GM18520 (cell line): ENCODE measurements around the gene RBM25.
"Not testable (repeated sequence)": the region's sequence is repeated elsewhere in the genome, so short reads cannot be mapped to it uniquely, and the experiment has no call there.

Experiments used
- ATAC-seq: cut with Tn5 transposase; IDR thresholded peaks from one replicate; pipeline ENCODE4 v1.9.1; 2021; ENCODE audit not compliant: unreplicated experiment

RBM25 gene

GRCh38 chr14:73168274-73168673 is 109.9 kb downstream of the RBM25 start:
- no peak for ATAC-seq

GRCh38 chr14:73168691-73169090 is 110.4 kb downstream of the RBM25 start:
- ATAC-seq: no peak

- not testable (repeated sequence) for ATAC-seq
Observed at GRCh38 chr14:73169855-73170254, 111.5 kb downstream of the RBM25 start.

GRCh38 chr14:73170686-73171085 is 112.4 kb downstream of the RBM25 start:
- no peak for ATAC-seq

- no peak for ATAC-seq
Observed at GRCh38 chr14:73172500-73172899, 114.2 kb downstream of the RBM25 start.

GRCh38 chr14:73173092-73173735 is 114.9 kb downstream of the RBM25 start:
- ATAC-seq: no peak
